ENCODE results near the gene MYO16.
"Not testable (repeated sequence)": the region's sequence is repeated elsewhere in the genome, so short reads cannot be mapped to it uniquely, and the experiment has no call there.

The MYO16 gene

GRCh38 chr13:108760541-108760940, 131.1 kb downstream of the MYO16 start:
- no peak for TF ChIP-seq Cebpa-rat (IDR thresholded peaks at IDR 0.05)
- H3K4me1 ChIP-seq: no peaks in the 10 kb centered on the region
- no peak overlapping the region for H3K27ac ChIP-seq
- H3K36me3 ChIP-seq: no peaks in the 10 kb centered on the region
- H4K20me1 ChIP-seq: no peaks in the 10 kb centered on the region
- no peaks in the 10 kb centered on the region for H3K9me3 ChIP-seq
- no peak overlapping the region for H3K9ac ChIP-seq
- H3K4me3 ChIP-seq: no peak overlapping the region
- H3K27me3 ChIP-seq: no peaks in the 10 kb centered on the region
- no peak overlapping the region for H3K4me2 ChIP-seq

- no peak for TF ChIP-seq Cebpa-rat (IDR thresholded peaks at IDR 0.05)
- Histone ChIP-seq H3K4me2 (no peak overlapping the region), H3K9ac (no peak overlapping the region), H3K4me3 (no peak overlapping the region), H3K9me3 (no peaks in the 10 kb centered on the region), H3K36me3 (no peaks in the 10 kb centered on the region), H3K27me3 (no peaks in the 10 kb centered on the region), H4K20me1 (no peaks in the 10 kb centered on the region), H3K4me1 (no peaks in the 10 kb centered on the region), H3K27ac (no peak overlapping the region)
Observed at GRCh38 chr13:108768035-108768434, 138.6 kb downstream of the MYO16 start.

GRCh38 chr13:108769213-108770070, 140.0 kb downstream of the MYO16 start:
- Histone ChIP-seq H3K4me3 (no peak overlapping the region), H3K27ac (no peak overlapping the region), H3K9me3 (no peaks in the 10 kb centered on the region), H3K9ac (no peak overlapping the region), H3K4me1 (no peaks in the 10 kb centered on the region), H3K27me3 (no peaks in the 10 kb centered on the region), H3K36me3 (no peaks in the 10 kb centered on the region), H4K20me1 (no peaks in the 10 kb centered on the region), H3K4me2 (no peak overlapping the region)
- no peak for TF ChIP-seq Cebpa-rat (IDR thresholded peaks at IDR 0.05)

GRCh38 chr13:108775597-108775996, 146.2 kb downstream of the MYO16 start:
- Histone ChIP-seq H4K20me1 (no peaks in the 10 kb centered on the region), H3K27ac (no peak overlapping the region), H3K9me3 (no peaks in the 10 kb centered on the region), H3K27me3 (no peaks in the 10 kb centered on the region), H3K4me3 (no peak overlapping the region), H3K4me1 (no peaks in the 10 kb centered on the region), H3K4me2 (no peak overlapping the region), H3K9ac (no peak overlapping the region), H3K36me3 (no peaks in the 10 kb centered on the region)
- no peak for TF ChIP-seq Cebpa-rat (IDR thresholded peaks at IDR 0.05)

GRCh38 chr13:108776650-108777049, 147.2 kb downstream of the MYO16 start:
- Histone ChIP-seq H3K27ac (no peak overlapping the region), H3K4me2 (no peak overlapping the region), H3K27me3 (no peaks in the 10 kb centered on the region), H3K36me3 (no peaks in the 10 kb centered on the region), H3K4me3 (no peak overlapping the region), H3K9me3 (no peaks in the 10 kb centered on the region), H3K9ac (no peak overlapping the region), H3K4me1 (no peaks in the 10 kb centered on the region), H4K20me1 (no peaks in the 10 kb centered on the region)
- no peak for TF ChIP-seq Cebpa-rat (IDR thresholded peaks at IDR 0.05)

- H3K27me3 ChIP-seq: no peaks in the 10 kb centered on the region
- H3K27ac ChIP-seq: no peak overlapping the region
- H3K9ac ChIP-seq: no peak overlapping the region
- H3K36me3 ChIP-seq: no peaks in the 10 kb centered on the region
- H3K4me3 ChIP-seq: no peak overlapping the region
- no peaks in the 10 kb centered on the region for H3K4me1 ChIP-seq
- H3K9me3 ChIP-seq: peaks cover 8% of the 10 kb centered on the region
- TF ChIP-seq Cebpa-rat (IDR thresholded peaks at IDR 0.05): no peak
- no peaks in the 10 kb centered on the region for H4K20me1 ChIP-seq
- no peak overlapping the region for H3K4me2 ChIP-seq
Observed at GRCh38 chr13:108777421-108778420, 148.3 kb downstream of the MYO16 start.

- no peak overlapping the region for H3K4me3 ChIP-seq
- H3K9me3 ChIP-seq: peaks cover 12% of the 10 kb centered on the region
- no peak for TF ChIP-seq Cebpa-rat (IDR thresholded peaks at IDR 0.05)
- H3K9ac ChIP-seq: no peak overlapping the region
- no peaks in the 10 kb centered on the region for H3K4me1 ChIP-seq
- no peaks in the 10 kb centered on the region for H3K27me3 ChIP-seq
- H3K4me2 ChIP-seq: no peak overlapping the region
- H3K27ac ChIP-seq: no peak overlapping the region
- no peaks in the 10 kb centered on the region for H4K20me1 ChIP-seq
- no peaks in the 10 kb centered on the region for H3K36me3 ChIP-seq
Observed at GRCh38 chr13:108779308-108779707, 149.9 kb downstream of the MYO16 start.

- H3K36me3 ChIP-seq: no peaks in the 10 kb centered on the region
- H3K9ac ChIP-seq: no peak overlapping the region
- H3K4me3 ChIP-seq: no peak overlapping the region
- no peaks in the 10 kb centered on the region for H3K4me1 ChIP-seq
- H3K4me2 ChIP-seq: no peak overlapping the region
- TF ChIP-seq Cebpa-rat (IDR thresholded peaks at IDR 0.05): no peak
- H3K27me3 ChIP-seq: no peaks in the 10 kb centered on the region
- no peak overlapping the region for H3K27ac ChIP-seq
- H3K9me3 ChIP-seq: peaks cover 12% of the 10 kb centered on the region
- H4K20me1 ChIP-seq: no peaks in the 10 kb centered on the region
Observed at GRCh38 chr13:108780706-108781105, 151.3 kb downstream of the MYO16 start.

GRCh38 chr13:108781312-108781711, 151.9 kb downstream of the MYO16 start:
- H3K9ac ChIP-seq: no peak overlapping the region
- H3K9me3 ChIP-seq: peaks cover 12% of the 10 kb centered on the region
- no peaks in the 10 kb centered on the region for H3K27me3 ChIP-seq
- H4K20me1 ChIP-seq: no peaks in the 10 kb centered on the region
- H3K4me2 ChIP-seq: no peak overlapping the region
- H3K27ac ChIP-seq: no peak overlapping the region
- no peak for TF ChIP-seq Cebpa-rat (IDR thresholded peaks at IDR 0.05)
- H3K36me3 ChIP-seq: no peaks in the 10 kb centered on the region
- H3K4me1 ChIP-seq: no peaks in the 10 kb centered on the region
- no peak overlapping the region for H3K4me3 ChIP-seq

- not testable (repeated sequence) for H3K36me3 ChIP-seq, H3K4me1 ChIP-seq, H3K4me2 ChIP-seq, H3K9ac ChIP-seq, H3K27me3 ChIP-seq, H3K27ac ChIP-seq, H3K4me3 ChIP-seq, H4K20me1 ChIP-seq
- peaks cover 12% of the 10 kb centered on the region for H3K9me3 ChIP-seq
Observed at GRCh38 chr13:108782480-108782879, 153.1 kb downstream of the MYO16 start.
